Activated CD4-positive, alpha-beta T cell treated with anti-CD3 and anti-CD28 coated beads, Interleukin-2, amount 50 U/mL, for 16 hours (primary cell): Measurements from ENCODE around the gene ANKMY1.
"Not testable (repeated sequence)": the region's sequence is repeated elsewhere in the genome, so short reads cannot be mapped to it uniquely, and the experiment has no call there.

Experiments used
- DNase-seq: peaks from one replicate; pipeline ENCODE4 v3.0.0-alpha.2; 2020

ANKMY1 gene

DNA sequence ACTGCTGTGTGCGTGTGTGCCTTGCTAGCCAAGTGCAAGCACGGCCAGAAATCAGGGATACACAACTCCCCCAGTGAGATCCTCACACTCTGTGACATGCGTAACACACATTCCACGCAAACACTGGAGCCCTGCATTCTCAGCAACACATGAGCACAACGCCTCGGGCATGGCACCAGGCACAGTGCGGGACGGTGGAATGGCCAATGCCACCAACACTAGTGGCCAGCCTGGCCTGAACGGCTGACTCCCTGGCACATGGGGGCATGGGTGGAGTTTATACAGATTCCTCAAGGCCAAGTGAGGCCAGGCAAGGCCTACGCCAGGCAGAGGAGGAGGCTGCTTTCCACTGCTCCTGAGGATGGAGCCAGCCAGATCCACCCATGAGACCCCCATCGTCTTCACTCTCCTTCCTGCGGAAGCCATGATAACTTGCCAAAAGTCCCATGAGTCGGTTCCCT lies 56.2 kb downstream of the ANKMY1 start:
- DNase-seq: no peak

DNA sequence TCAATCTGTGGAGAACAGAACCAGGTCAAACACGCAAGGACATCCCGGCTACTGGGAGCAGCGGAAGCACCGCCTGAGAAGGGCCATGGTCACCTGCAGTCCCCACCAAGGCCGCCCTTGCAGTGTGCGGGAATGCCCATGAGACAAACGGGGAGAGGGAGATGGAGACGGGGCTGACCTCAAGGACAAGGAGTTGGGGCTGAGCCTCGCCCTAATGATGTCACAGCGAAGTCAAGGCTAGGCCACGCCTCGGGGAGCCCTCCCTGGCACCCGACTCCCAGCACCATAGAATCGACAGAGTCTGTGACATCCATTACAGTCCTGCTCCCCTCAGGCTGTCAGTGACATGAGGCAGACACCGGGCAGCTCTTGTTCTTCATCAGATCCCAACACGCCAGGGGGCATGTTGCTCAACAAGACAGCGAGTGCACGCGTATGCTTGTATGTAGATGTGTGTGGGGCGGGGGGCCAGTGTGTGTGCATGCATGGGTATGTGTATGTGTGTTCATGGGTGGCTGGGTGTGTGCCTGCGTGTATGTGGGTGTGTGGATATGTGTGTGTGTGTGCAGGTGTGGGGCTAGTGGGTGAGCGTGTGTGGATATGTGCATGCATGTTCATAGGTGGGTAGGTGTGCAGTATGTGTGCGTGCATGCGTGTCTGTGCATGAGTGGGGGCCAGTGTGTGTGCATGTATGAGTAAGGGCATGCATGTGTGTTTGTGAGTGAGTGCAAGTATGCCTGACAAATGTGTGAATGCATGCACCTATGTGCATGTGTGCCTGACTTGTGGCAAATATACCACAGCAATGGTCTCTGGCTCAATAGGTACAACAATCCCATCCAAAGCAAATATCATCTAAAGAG lies 57.0 kb downstream of the ANKMY1 start:
- DNase-seq: no peak

DNA sequence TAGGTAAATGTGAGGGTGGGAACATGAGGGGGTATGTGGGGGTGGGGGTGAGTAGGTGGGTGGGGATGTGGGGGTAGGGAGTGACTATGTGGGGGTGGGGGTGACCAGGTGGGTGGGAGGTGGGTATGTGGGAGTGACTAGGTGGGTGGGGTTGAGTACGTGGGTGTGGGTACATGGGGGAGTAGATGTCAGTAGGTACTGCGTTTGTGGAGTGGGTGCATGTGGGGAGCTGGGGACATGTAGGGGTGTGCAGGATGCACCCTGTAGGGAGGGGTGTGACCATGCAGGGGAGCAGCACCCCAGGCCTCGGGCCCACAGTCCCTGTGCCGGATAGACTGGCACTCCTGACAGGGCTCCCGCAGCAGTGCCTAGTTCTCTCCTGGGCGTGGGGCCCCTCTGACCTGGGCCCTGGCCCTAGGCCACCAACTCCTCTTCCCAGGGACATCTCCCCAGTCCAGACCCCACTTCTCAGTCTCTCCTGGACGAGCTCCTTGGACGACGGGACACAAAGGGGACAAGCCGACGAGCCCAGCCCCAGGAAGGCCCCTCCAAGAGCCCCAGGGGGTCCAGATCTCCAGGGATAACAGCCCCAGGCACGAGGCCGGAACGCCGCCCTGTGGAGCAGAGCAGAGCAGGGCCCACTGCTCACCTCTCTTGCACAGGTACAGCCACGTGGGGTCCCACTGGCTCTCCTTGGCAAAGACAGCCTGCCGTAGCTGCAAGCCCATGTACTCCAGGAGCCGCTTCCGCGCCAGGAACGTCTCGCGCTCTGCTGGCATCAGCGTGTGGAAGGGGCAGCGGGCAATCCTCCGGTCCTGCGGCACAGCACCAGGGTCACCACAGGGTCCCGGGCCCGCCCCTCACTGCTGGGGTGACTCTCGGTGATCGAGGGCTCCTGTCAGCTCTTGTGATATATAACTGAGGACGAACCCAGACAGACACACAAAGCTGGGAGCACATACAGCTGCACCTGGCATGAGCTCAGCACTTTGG lies 58.2 kb downstream of the ANKMY1 start:
- no peak for DNase-seq

DNA sequence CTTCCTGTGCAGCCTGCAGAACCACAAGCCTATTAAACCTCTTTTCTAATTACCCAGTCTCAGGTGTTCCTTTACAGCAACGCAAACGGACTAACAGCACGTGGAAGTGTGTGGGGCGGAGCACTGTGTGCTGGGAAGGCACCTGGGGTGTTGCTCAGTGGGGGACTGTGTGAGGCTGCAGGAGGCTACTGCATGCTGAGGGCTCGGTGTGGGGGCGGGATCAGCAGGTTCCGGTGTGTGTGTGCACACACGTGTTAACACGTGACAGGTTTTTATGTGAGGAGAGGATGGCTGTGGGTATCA lies 58.9 kb downstream of the ANKMY1 start:
- DNase-seq: no peak

DNA sequence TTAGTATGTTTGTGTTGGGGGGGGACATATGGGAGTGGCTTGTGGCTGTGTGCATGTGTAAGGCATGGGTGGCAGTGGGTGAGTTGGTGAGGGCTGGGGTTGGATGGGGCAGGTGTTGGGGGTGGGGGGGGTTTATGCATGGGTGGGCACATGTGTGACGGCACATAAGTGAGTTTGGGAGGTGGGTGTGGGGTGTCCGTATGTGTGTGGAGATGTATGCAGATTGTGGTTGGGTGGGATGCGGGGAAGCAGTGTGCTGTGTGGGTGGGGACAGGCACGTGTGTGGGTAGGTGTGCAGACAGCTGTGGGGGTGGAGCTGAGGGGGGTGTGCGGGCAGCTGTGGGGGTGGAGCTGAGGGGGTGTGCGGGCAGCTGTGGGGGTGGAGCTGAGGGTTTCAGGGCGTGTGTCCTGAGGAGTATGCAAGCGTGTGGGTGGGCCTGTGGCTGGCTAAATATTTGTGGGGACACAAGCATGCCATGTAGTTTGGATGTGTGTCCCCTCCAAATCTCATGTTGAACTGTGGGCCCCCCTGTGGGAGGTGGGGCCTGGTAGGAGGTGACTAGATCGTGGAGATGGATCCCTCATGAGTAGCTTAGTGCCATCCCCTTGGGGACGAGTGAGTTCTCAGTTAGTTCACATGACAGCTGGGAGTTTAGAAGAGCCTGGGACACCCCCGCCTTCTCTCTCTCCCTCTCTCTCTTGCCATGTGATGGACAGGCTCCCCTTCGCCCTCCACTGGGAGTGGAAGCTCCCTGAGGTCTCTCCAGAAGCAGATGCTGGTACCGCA lies 59.4 kb downstream of the ANKMY1 start:
- DNase-seq: no peak

DNA sequence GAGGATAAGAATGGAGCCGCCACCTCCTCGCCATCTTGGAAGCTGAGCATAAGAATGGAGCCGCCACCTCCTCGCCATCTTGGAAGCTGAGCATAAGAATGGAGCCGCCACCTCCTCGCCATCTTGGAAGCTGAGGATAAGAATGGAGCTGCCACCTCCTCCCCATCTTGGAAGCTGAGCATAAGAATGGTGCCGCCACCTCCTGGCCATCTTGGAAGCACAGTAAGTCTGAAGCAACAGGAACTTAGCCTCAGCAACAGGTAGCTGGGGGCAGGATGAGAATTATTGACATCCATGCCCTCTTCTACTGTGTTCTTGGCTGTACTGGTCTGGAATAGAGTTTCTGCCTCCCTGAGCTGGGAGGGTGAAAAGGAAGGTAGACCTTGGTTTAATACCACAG lies 60.7 kb downstream of the ANKMY1 start:
- DNase-seq: not testable (repeated sequence)

DNA sequence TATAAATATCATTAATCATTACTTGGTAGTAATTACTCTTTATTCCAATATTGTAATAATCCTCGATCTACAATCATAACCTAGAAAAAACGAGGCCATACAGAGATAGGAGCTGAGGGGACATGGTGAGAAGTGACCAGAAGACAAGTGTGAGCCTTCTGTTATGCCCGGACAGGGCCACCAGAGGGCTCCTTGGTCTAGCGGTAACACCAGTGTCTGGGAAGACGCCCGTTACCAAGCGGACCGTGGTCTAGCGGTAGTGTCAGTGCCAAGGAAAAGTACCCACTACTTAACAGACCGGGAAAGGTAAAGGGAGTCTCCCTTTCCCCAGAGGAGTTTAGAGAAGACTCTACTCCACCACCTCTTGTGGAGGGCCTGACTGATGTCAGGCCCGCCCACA lies 62.8 kb downstream of the ANKMY1 start:
- not testable (repeated sequence) for DNase-seq

DNA sequence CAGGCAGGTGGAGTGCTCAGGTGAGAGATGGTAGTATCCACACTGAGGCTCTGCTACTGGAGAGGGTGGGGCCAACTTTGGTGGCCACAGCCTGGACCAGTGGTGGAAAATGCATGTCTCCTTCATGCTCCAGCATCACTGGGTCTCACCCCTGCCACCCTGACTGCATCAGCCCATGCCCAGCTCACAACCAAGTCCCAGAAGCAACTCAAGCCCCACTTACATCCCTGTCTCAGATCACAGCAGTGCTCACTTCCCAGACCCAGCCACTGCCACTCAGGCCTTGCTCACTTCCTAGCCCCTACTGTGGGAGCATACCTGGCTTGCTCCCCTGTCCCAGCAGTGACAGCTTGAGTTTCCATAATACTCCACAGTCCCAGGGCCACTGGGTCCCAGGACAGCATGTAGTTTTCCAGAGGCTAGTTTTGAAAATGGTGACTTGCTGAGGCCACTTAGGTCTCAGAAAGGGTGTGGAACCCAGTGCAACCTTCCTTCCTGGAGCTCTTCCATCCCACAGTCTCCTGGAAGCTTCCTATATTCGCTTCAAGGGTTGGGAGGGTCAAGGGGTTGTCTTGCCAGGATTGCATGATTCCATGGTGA lies 63.5 kb downstream of the ANKMY1 start:
- no peak for DNase-seq

DNA sequence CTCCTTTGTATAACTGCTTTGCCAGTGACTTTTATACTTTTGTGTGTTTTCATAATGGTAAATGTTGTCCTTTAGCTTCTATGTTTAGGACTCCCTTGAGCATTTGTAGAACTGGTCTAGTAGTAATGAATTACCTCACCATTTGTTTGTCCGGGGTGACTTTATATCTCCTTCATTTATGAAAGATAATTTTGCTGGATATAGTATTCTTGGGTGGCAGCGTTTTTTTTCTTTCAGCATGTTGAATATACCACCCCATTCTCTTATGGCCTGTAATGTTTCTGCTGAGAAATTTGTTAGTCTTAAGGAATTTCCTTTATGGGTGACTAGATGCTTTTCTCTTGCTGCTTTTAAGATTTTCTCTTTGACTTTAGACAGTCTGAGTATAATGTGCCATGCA lies 66.3 kb downstream of the ANKMY1 start:
- no peak for DNase-seq

DNA sequence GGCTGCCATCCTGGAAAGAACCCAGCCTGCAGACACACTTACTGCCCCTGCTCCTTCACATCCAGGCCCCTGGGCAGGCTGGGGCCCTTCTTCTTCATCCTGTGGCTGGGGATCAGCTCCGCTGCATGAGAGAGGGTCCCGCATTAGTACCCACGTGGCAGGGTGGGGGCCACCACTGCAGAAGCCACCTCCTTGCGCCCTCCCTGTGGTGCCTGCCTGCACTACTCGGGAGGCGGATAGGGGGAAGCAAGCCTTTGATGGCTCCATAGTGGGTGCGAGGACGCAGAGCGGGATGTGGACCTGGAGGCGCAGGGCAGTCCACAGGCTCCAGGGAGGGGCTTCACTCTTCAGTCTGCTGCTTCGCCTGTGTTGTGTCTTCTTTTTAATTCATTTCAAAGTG lies 75.6 kb downstream of the ANKMY1 start:
- DNase-seq: no peak

DNA sequence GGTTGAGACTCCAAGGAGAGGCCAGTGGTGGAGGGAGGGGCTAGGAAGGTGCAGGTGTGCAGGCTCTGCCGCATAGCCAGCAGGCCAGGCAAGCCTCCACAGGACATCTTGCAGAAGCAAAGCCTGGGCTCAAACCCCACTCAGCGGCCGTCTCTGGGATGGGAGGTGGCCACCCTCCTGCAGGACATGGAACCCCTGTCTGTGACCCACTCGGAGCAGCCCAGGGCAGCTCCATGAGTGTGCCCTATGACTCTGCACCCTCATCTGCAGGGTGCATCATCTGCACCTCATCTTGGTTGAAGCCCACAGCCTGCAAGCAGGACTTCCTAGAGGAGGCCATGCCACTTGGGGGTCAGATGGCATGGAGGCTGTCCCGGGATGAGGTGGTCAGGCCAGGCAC lies 76.1 kb downstream of the ANKMY1 start:
- DNase-seq: no peak

DNA sequence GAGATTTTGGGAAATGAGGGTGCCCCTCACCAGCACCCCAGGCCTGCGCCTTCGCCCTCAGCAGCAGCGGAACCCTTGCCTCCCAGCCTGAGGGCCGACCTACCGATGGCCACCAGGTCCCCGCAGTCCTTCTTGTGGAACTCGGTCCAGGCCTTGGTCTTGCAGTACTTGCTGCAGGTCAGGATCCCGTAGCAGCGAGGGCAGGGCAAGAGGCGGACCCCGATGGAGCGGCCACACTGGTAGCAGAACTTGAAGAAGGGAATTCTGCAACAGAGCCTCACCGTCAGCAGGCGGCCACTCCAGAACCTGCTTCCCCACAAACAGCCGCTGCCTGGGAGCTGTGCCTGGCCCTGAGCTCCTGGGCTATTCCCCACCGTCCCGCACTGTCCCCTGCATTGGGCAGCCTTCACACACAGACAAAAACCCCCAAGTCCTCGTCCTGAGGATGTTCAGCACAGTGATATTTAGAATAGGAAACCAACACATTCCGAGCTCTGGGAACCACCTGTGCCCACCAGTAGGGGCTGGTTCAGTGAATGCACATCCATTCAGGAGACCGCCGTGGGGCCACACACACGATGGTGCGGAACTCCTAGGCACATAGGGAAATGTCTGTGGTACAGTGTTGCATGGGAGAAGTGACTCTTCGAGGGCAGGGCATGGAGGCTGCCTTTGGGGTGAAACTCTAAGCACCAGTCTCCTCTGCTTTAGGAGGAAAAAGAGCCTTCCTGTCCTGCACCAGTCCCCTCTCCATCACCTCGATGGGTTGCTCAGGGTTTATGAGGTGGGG lies 76.8 kb downstream of the ANKMY1 start:
- DNase-seq: no peak

DNA sequence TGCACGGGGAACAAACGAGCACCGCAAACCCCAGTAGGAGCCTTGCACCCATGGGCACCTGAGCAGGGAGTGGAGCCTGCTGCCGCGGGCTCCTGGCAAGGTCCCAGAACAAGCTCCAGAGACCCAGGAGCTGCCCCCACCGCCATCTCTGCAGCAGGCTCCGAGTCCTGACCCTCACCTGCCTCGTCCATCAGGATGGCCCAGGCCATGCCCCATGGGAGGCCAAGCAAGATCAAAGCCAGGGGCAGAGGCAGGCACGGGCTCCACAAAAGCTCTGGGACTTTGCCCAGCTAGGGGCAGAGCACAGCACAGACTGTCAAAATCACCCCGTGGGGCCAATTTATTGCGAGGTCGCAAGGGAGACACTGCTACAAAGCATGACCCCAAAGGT lies 78.7 kb downstream of the ANKMY1 start:
- DNase-seq: no peak

DNA sequence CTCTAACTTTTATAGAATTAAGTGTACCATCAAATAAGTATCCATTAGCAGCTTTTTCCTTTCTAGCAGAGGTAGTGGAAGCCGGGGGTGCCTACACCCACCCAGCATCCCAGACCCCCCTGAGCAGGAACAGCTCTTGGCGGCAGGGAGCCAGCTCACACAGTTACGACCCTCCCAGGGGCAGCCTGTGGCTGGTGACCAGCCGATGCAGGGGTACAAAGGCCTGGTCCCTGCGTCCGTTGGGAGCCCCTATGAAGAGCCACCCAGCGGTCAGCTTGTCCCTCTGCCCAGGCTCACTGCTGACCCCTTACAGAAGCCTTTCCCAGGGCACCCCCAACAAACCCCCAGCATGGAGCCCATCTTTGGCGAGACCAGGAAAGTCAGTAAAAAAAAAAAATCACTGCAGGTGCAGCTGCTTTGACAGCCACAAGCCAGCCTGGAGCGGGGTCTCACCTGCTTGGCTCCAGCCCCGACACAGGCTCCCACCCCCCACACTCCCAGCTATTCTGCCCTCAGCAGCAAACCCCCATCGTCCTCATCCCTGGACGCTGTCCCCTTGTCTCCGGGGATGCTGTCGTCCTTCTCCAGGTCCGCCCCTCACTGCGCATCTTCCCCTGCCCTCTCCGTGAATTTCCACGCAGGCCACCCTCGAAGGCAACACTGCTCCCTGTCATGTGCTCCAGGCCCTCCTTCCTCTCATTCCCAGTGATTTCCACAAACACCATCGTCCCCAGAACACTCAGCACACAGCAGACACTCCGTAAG lies 79.3 kb downstream of the ANKMY1 start:
- no peak for DNase-seq

DNA sequence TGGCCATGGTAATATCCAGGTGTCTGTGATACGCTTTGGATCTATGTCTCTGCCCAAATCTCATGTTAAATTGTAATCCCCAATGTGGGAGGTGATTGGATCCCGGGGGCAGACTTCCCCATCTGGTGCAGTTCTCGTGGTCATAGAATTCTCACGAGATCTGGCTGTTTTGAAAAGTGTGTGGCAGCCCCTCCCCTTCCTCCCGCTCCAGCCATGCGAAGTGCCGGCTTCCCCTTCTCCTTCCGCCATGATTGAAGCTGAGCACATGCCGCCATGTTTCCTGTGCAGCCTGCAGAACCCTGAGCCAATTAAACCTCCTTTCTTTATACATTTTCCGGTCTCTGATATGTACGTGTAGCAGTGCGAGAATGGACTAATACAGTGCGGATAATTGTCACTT lies 79.9 kb downstream of the ANKMY1 start:
- no peak for DNase-seq

DNA sequence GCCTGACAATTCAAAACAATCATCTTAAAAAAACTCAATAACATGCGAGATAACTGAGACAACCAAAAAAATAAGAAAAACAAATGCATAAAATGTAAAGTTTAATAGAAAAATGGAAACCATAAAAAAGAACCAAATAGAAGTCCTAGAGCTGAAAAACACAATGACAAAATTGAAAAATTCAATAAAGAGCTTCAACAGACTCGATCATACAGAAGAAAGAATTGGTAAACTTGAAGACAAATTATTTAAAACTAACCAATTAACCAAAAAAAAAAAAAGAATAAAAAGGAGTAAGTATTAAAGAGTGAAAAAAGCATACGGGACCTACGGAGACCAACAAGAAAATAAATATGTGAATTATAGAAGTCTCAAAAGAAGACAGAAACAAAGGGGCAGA lies 84.6 kb downstream of the ANKMY1 start:
- DNase-seq: no peak

DNA sequence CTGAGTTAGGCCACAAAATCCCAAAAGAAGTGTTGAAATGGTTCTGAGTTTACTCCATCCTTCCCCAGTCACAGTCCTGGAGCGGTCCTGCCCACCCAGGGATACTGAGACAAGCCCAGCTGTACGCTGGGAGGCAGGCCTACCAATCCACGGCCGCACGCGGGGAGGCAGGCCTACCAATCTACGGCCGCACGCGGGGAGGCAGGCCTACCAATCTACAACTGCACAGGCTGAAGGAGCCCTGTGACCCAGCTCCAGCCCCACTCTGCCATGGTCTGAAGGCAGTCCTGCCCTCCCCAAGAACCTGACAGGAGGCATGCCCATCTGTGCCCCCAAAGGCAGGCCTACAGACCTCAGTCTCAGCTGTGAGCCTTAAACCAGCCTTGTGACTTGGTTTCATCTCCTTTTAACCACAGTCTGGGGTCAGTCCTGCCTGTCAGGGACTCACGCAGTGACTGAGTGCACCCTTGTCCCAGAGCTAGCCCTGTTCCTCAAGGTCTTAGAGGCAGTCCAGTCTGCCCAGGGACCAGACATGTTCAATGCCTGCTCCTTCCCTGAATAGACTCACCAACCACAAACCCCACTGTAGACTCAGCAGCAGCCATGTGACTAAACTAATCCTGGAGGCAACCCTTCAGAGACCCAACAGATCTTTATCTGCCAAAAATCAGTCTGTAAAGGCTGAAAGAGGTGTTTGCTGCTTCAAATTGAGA lies 85.6 kb downstream of the ANKMY1 start:
- no peak for DNase-seq

DNA sequence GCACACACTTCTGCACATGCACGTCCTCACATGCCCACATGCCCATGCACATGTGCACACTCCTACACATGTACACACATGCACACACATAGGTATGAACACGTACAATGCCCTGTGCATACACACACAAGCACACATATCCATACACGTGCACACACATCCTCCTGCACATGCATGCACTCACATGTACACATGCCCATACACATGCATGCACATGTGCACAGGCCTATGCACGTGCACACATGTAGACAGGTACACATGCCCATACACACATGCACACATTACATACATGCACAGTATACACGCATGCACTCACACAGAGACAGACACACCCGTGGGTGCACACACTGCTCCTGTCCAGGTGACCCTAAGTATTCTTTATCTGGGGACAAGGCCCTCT lies 88.0 kb downstream of the ANKMY1 start:
- DNase-seq: no peak

DNA sequence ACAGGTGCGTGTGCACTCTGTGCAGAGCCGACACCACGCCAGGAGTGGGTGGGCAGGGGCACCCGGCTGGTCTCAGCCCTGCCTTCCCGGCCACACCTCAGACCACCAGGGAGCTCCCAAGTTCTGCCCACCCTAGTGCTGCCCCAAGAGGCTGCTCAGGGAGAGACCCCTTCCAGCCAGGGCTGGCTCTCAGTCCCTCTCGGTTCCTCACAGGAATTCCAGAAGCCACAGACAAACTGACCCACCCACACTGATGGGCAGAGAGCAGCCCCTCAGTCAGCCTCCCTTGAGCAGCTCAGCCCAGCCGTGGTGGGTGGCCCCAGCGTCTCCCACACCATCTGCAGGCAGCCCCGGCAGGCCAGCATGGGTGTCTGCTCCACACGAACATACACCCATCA lies 88.5 kb downstream of the ANKMY1 start:
- DNase-seq: no peak
